ENCODE data around the gene HIVEP3.

The HIVEP3 gene

DNA sequence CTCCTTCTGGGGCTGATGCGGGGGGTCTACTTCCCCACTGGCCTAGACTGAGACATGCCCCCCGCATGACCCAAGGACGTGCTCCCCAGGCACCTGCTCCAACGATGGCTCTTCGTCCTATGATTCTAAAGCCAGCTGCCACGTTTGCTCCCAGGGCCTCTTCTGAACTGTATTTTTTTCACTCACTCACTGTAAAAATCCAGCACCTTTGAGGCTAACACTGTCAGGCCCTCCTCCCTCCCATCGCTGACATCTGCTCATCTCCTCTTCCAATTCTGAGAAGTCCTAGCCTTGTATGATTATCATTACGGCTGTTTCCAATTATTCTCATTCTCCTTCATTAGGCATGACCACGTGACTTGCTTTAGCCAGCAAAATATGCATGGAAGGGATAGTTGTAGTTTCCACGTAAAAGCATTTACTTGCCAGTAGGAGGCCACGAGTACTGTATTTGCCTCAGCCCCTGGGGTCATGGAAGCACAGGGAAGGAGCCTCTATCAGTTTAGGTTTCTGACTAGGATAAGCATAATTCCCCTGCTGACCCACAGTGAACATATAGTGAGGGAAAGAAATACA lies 415.1 kb downstream of the HIVEP3 start:
- H3K4me3 ChIP-seq (ENCODE audit: low read depth, low read length) = no peak overlapping the region
- TF ChIP-seq POLR2A (IDR thresholded peaks at IDR 0.05; ENCODE audit: extremely low read depth, insufficient read length) (no peak), CTCF (IDR thresholded peaks at IDR 0.05; ENCODE audit: low read depth, low read length) (no peak), MAX (IDR thresholded peaks at IDR 0.05; ENCODE audit: low read depth, low read length) (no peak), MYC (IDR thresholded peaks at IDR 0.05; ENCODE audit: low read depth, low read length) (no peak)
- DNase-seq (ENCODE audit: low read depth) = no peak

DNA sequence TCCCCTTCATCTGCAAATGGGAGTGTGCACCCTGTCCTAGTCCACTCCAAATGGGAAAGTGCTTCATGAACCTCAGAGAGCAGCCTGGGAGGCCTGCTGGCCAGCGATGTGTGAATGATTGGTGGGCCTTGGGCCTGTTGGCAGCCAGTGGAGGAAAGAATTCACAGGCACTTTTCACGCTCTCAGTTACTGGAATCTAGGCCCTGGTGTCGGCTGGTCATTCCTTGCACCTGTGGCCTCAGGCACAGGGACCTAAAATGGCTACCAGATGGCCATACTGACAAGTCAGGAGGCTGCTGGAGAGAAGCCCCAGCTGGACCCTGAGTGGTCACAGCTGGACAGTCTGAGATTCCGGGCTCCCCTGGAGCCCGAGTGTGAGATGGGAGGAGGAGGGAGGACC lies 415.8 kb downstream of the HIVEP3 start:
- TF ChIP-seq POLR2A (IDR thresholded peaks at IDR 0.05; ENCODE audit: extremely low read depth, insufficient read length) (no peak), MYC (IDR thresholded peaks at IDR 0.05; ENCODE audit: low read depth, low read length) (no peak), CTCF (IDR thresholded peaks at IDR 0.05; ENCODE audit: low read depth, low read length) (no peak), MAX (IDR thresholded peaks at IDR 0.05; ENCODE audit: low read depth, low read length) (no peak)
- no peak for DNase-seq (ENCODE audit: low read depth)
- no peak overlapping the region for H3K4me3 ChIP-seq (ENCODE audit: low read depth, low read length)

DNA sequence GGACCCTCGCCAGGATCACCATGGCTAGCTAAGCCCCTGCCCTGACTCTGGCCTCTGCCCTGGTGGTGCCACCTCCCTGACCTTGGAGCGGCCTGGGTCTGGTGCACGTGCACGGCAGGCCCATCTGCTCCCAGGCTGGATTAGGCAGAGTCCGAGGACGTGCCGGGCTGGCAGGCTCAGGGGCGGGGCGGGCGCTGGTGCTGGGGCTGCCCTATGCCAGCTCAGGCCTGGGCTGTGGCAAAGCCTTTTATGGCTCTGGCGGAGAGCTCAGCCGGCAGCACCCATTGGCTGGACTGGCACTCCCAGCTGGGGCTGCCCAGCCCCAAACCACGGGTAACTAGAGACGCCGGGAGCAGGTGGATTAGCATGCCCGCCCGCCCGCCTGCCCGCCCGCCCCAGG lies 417.1 kb downstream of the HIVEP3 start:
- TF ChIP-seq MYC (IDR thresholded peaks at IDR 0.05; ENCODE audit: low read depth, low read length) (no peak), MAX (IDR thresholded peaks at IDR 0.05; ENCODE audit: low read depth, low read length) (no peak), POLR2A (IDR thresholded peaks at IDR 0.05; ENCODE audit: extremely low read depth, insufficient read length) (no peak), CTCF (IDR thresholded peaks at IDR 0.05; ENCODE audit: low read depth, low read length) (no peak)
- DNase-seq (ENCODE audit: low read depth) = no peak
- no peak overlapping the region for H3K4me3 ChIP-seq (ENCODE audit: low read depth, low read length)

- TF ChIP-seq CTCF (IDR thresholded peaks at IDR 0.05; ENCODE audit: low read depth, low read length) (no peak), POLR2A (IDR thresholded peaks at IDR 0.05; ENCODE audit: extremely low read depth, insufficient read length) (no peak), MYC (IDR thresholded peaks at IDR 0.05; ENCODE audit: low read depth, low read length) (no peak), MAX (IDR thresholded peaks at IDR 0.05; ENCODE audit: low read depth, low read length) (no peak)
- no peak overlapping the region for H3K4me3 ChIP-seq (ENCODE audit: low read depth, low read length)
- no peak for DNase-seq (ENCODE audit: low read depth)
Measured at GRCh38 chr1:41500781-41501518, 417.8 kb downstream of the HIVEP3 start.

- no peak for TF ChIP-seq POLR2A (IDR thresholded peaks at IDR 0.05; ENCODE audit: extremely low read depth, insufficient read length)
- TF ChIP-seq MAX (IDR thresholded peaks at IDR 0.05; ENCODE audit: low read depth, low read length) = no peak
- TF ChIP-seq CTCF (IDR thresholded peaks at IDR 0.05; ENCODE audit: low read depth, low read length) = no peak
- TF ChIP-seq MYC (IDR thresholded peaks at IDR 0.05; ENCODE audit: low read depth, low read length) = no peak
- H3K4me3 ChIP-seq (ENCODE audit: low read depth, low read length) = no peak overlapping the region
- DNase-seq (ENCODE audit: low read depth) = no peak
Measured at GRCh38 chr1:41500378-41500777, 418.3 kb downstream of the HIVEP3 start.
